HUES6 (cell line): ENCODE data around the gene TIMM13.

Experiments used
- H3K27ac ChIP-seq: 2 replicates; pipeline ENCODE4 v1.7.0; 2013; ENCODE audit warnings: low read depth, mild to moderate bottlenecking, low read length, inconsistent platforms
- H3K27me3 ChIP-seq: 2 replicates; pipeline ENCODE4 v1.6.1; 2013; ENCODE audit warnings: low read length; ENCODE audit not compliant: control insufficient read depth, insufficient read depth
- H3K36me3 ChIP-seq: 2 replicates; pipeline ENCODE4 v1.6.1; 2013; ENCODE audit warnings: low read length; ENCODE audit not compliant: control insufficient read depth, insufficient read depth
- H3K4me1 ChIP-seq: 2 replicates; pipeline ENCODE4 v1.6.1; 2013; ENCODE audit warnings: low read length; ENCODE audit not compliant: control insufficient read depth, insufficient read depth
- H3K4me3 ChIP-seq: 2 replicates; pipeline ENCODE4 v1.5.1; 2013; ENCODE audit warnings: low read depth, low read length
- H3K9ac ChIP-seq: one replicate; pipeline ENCODE4 v1.6.1; 2013; ENCODE audit warnings: mild to moderate bottlenecking, low read length
- H3K9me3 ChIP-seq: 2 replicates; pipeline ENCODE4 v1.6.1; 2013; ENCODE audit warnings: low read depth, low read length; ENCODE audit not compliant: control insufficient read depth, insufficient read depth

Gene TIMM13

DNA sequence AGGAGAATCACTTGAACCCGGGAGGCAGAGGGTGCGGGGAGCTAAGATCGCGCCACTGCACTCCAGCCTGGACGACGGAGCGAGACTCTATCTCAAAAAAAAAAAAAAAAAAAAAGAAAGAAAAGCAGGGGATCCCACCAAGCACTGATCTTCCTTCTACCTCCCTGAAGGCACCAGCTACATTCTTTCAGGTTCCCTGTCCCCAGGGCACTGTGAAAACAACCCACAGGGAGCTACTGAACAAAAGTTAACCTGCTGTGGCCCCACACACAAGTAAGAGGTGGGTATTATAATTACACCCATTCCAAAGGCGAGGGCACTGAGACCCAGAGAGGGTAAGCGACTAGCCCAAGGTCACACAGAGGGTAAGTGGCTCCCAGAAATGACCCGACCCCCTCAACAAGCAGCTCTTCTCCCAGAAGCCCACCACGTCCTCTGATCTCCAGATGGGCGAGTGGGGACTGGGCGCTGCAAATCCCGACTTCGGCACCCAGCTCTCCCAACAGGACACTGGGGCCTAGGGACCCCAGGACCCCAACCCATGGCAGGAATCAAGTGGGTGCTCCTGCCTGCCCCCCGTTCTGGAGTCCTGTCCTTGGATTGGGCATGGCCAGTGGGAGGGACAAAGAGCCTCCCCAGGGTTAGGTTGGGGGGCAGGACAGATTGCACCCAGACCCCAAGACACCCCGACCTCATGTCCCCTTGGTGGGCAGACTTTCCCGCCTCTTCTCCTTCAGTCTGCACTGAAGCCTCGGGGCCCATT, 27.0 kb upstream of the TIMM13 start:
- Histone ChIP-seq H3K4me3 (no peak overlapping the region), H3K27me3 (no peaks in the 10 kb centered on the region), H3K4me1 (peaks cover 17% of the 10 kb centered on the region; the same call in 1 of the 2 replicates), H3K9ac (no peak overlapping the region), H3K27ac (no peak overlapping the region), H3K36me3 (peaks cover 7% of the 10 kb centered on the region; the same call in 1 of the 2 replicates), H3K9me3 (no peaks in the 10 kb centered on the region)

DNA sequence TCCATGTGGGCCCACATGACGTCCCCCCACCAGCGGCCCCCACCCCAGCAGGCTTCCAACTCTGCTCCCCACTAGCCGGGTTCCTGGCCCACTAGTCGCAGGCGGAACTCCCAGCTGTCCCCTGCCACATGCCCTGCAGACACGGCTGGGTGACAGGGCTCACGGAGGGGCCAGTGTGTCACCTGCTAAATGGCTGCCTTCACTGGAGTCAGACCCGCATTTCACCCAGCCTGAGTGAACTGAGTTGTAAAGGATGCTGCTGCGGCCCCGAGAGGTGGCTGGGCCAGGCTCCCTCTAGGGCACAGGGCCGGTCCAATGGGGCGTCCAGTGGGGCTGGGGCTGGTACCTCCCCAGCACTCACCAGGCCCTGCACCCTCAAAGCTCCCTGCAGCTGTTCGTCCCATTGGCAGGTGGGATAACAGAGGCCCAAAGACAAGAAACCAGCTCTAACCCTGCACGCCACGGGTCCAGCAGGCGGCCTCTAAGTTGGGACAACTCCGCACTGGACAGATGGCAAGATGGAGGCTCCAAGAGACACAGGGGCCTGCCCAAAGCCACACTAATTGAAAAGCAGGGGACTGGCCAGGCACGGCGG, 26.1 kb upstream of the TIMM13 start:
- Histone ChIP-seq H3K4me3 (no peak overlapping the region), H3K27ac (no peak overlapping the region), H3K36me3 (peaks cover 12% of the 10 kb centered on the region), H3K4me1 (peaks cover 17% of the 10 kb centered on the region; the same call in 1 of the 2 replicates), H3K27me3 (no peaks in the 10 kb centered on the region), H3K9ac (no peak overlapping the region), H3K9me3 (no peaks in the 10 kb centered on the region)

DNA sequence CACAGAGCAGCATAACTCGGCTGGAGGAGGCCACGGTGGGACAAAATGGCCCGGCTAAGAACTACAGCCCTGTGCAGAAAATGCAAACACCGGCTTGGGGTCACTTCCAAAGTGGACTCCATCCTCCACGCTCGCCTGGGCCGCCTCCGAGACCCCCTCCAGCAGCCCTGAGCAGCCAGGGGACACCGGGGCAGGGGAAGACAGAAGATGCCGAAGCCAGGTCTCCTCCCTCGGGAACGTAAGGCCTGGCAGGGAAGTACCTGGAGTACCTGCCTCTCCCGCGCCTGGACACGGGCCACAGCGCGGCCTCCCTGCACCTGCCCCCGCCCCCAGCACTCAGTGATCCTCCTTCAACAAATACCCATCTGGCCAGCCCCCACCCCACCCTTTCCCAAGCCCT, 24.4 kb upstream of the TIMM13 start:
- Histone ChIP-seq H3K4me1 (peaks cover 14% of the 10 kb centered on the region; the same call in 1 of the 2 replicates), H3K36me3 (peaks cover 17% of the 10 kb centered on the region), H3K27me3 (no peaks in the 10 kb centered on the region), H3K9ac (no peak overlapping the region), H3K9me3 (no peaks in the 10 kb centered on the region), H3K27ac (no peak overlapping the region), H3K4me3 (no peak overlapping the region)

DNA sequence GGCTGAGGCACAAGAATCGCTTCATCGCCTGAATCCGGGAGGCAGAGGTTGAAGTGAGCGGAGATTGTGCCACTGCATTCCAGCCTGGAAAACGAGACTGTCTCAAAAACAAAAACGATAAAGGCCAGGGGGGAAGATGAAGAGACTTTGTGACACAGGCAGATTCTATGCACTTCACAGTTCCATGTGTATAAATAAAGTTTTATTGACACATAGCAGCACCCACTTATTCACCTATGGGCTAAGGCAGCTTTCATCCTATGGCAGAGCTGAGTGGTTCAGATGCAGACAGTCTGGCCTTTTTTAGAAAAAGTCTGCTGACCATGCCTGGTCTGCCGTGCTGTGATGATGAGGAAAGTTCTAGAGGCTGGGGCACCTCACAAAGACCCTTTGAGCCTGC, 23.8 kb upstream of the TIMM13 start:
- Histone ChIP-seq H3K36me3 (peaks cover 17% of the 10 kb centered on the region), H3K27me3 (no peaks in the 10 kb centered on the region), H3K4me1 (peaks cover 14% of the 10 kb centered on the region; the same call in 1 of the 2 replicates), H3K9ac (no peak overlapping the region), H3K4me3 (no peak overlapping the region), H3K9me3 (no peaks in the 10 kb centered on the region), H3K27ac (no peak overlapping the region)

DNA sequence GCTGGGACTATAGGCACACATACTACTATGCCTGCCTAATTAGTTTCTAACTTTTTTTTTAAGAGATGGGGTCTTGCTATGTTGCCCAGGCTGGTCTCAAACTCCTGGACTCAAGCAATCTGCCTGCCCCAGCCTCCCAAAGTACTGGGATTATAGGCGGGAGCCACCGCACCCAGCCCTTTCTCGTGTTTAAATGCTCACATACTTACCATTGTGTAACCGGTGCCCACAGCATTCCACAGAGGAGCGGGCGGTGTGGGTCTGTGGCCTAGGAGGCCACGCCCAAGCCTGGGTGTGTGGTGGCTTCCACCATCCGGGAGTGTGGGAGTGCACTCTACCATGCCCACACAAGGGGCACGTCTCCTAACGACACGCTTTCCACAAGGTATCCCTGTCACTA, 21.6 kb upstream of the TIMM13 start:
- Histone ChIP-seq H3K27ac (no peak overlapping the region), H3K36me3 (peaks cover 26% of the 10 kb centered on the region), H3K9ac (no peak overlapping the region), H3K4me3 (no peak overlapping the region), H3K9me3 (no peaks in the 10 kb centered on the region), H3K4me1 (0 out of 2 replicates have a peak, but pooled peaks cover 5% of the 10 kb centered on the region), H3K27me3 (no peaks in the 10 kb centered on the region)

DNA sequence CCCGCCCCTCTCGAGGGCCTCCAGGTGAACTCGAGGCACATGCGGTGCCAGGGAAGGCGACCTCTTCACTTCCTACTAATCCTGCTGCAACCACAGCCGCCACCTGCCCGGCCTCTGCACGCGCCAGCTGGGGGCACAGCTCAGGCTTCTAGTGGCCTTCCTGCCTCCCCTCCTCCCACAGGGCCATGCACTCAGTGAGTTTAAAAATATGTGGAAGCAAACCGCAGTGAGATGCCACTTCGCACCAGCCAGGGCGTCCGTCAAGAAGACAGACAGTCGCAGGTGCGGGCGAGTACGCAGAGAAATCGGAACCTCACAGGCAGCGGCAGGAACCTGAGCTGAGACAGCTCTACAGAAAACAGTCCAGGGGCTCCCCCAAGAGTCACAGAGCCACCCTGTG, 19.0 kb upstream of the TIMM13 start:
- H3K9me3 ChIP-seq, result no peaks in the 10 kb centered on the region
- peaks cover 49% of the 10 kb centered on the region for H3K36me3 ChIP-seq
- no peak overlapping the region for H3K9ac ChIP-seq
- no peak overlapping the region for H3K4me3 ChIP-seq
- no peak overlapping the region for H3K27ac ChIP-seq
- no peaks in the 10 kb centered on the region for H3K27me3 ChIP-seq
- H3K4me1 ChIP-seq, result no peaks in the 10 kb centered on the region

DNA sequence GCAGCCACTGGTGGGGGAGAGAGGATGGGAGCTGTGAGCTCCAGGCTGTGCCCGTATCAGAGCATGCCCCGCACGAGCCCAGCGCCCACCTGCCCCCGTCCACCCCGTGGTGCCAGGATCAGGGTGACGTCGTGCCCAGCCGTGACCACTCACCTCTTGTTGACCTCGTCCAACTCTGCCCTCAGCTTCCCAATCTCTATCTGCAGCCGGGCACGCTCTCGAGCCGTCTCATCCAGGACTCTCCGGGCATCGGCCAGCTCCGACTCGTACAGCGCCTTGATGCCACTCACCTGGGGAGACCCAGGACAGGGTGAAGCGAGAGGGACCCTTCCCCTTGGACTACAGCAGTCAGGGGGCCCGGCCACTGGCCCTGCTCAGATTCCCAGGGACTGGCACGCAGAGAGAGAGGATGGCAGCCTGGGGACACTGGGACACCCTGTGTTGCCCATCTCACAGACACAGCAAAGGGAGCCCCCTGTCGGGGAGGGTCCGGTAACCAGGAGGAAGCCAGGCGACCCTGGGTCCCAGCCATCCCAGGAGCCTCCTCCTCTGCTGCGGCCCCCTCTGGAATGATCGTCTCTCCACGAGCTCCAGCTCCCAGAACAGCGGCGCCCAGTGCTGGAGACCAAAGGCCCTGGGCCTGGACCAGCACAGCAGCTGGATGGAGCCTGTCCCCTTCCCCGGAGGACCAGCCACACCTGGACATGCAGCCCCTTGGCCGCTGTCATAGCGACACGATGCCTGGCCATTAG, 17.0 kb upstream of the TIMM13 start:
- no peak overlapping the region for H3K4me3 ChIP-seq
- no peaks in the 10 kb centered on the region for H3K4me1 ChIP-seq
- H3K36me3 ChIP-seq, result peaks cover 57% of the 10 kb centered on the region
- H3K27me3 ChIP-seq, result no peaks in the 10 kb centered on the region
- H3K9me3 ChIP-seq, result no peaks in the 10 kb centered on the region
- H3K27ac ChIP-seq, result no peak overlapping the region
- H3K9ac ChIP-seq, result no peak overlapping the region

DNA sequence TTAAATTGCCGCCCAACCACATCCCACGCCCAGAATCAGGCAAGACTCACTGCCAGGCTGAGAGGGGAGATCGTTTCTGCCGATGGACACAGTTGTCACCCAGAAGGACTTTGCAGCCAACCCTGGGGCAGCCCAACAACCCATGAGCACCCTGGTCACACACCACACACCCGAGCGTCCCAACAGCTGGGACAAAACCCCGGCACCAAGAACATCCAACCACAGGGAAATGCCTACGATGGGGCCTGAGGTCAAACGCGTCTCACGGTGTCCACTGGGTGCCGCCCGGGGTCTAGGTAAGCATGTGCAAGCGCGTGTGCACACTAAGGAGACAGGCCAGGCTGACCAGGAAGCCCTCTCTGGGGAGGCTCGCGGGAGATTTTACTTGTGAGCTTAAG, 16.4 kb upstream of the TIMM13 start:
- H3K27ac ChIP-seq, result no peak overlapping the region
- no peak overlapping the region for H3K9ac ChIP-seq
- no peaks in the 10 kb centered on the region for H3K27me3 ChIP-seq
- H3K9me3 ChIP-seq, result no peaks in the 10 kb centered on the region
- no peaks in the 10 kb centered on the region for H3K4me1 ChIP-seq
- no peak overlapping the region for H3K4me3 ChIP-seq
- H3K36me3 ChIP-seq, result peaks cover 57% of the 10 kb centered on the region

DNA sequence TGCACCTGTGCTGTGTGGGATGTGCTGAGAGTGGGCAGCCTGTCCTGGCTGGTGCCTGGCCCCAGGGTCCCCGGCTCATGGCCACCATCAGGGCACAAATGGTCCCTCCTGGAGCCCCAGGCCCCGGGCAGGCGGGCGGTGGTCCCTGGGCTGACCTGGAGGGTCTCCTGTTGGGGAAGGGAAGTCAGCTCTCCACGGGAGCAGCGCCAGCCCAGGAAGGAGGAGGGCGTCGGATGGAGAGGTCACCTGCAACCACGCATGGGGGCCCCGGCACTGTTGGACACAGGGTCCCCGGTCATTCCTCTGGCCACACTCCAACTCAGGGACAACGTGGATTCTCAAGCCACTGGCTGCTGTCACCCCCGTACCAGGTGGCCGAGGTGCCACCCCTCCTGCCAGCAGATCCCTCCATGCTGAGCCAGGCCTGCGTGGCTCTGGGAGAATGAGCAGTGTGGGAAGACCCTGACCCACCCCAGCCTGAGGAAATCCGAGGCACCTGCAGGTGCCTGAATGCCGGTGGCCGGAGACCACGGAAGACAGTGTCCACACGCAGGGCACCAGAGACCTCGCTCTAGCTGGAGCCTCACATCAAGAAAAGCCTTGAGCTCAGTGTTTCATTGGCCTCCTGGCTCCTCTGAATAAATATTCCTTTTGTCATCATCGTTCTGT, 15.9 kb upstream of the TIMM13 start:
- Histone ChIP-seq H3K9ac (no peak overlapping the region), H3K27me3 (no peaks in the 10 kb centered on the region), H3K9me3 (no peaks in the 10 kb centered on the region), H3K4me3 (no peak overlapping the region), H3K36me3 (peaks cover 62% of the 10 kb centered on the region), H3K4me1 (no peaks in the 10 kb centered on the region), H3K27ac (no peak overlapping the region)

DNA sequence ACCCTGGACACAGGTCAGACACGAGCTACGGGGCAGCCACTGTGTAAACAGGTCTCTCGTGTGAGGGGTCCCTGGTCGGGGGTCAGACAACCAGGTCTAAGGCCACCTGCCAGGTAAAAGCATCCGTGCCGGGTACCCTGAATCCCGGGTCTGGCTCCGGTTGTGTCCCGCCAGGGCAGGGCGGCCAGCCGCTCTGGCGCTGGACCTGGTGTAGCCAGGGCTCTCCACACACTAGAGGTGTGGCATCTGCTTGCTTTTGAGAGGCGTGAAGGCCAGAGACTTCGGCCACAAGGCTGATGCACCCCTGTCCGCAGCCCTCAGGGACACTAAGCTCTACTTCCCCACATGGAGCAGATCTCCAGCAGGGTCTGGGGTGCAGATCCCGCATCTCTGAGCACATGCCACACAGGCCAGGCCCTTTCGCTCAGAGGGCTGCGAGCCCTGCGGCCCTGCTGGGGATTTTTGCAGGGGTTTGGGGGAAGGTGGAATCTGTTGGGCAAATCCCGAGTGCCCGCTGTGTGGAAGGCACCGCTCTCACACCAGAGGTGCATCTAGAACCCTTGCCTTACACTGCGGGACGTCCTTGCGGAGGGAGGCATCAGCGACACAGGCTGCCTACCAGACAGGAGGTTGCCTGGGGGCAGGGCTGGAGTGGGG, 13.8 kb upstream of the TIMM13 start:
- Histone ChIP-seq H3K27me3 (no peaks in the 10 kb centered on the region), H3K4me1 (no peaks in the 10 kb centered on the region)

More for the DNA sequence above, 13.8 kb upstream of the TIMM13 start:
- H3K4me3 ChIP-seq, result no peak overlapping the region
- no peak overlapping the region for H3K9ac ChIP-seq
- H3K27ac ChIP-seq, result no peak overlapping the region
- no peaks in the 10 kb centered on the region for H3K9me3 ChIP-seq
- peaks cover 70% of the 10 kb centered on the region for H3K36me3 ChIP-seq
